ENCODE results near the gene ZBTB40.

Gene ZBTB40

GRCh38 chr1:22443332-22443731 lies 8.3 kb upstream of the ZBTB40 start:
- H3K4me3 ChIP-seq (replicated peaks; ENCODE audit: low read depth, low read length), result no peak overlapping the region
- TF ChIP-seq CTCF (IDR thresholded peaks at IDR 0.05; ENCODE audit: low read depth, low read length, missing control alignments), result no peak
- no peak for DNase-seq (ENCODE audit: extremely low read depth, low read depth)

GRCh38 chr1:22444856-22445255 lies 6.8 kb upstream of the ZBTB40 start:
- DNase-seq (ENCODE audit: extremely low read depth, low read depth), result no peak
- no peak for TF ChIP-seq CTCF (IDR thresholded peaks at IDR 0.05; ENCODE audit: low read depth, low read length, missing control alignments)
- no peak overlapping the region for H3K4me3 ChIP-seq (replicated peaks; ENCODE audit: low read depth, low read length)

- peak; percentile 52 for DNase-seq (ENCODE audit: extremely low read depth, low read depth)
- H3K4me3 ChIP-seq (replicated peaks; ENCODE audit: low read depth, low read length), result no peak overlapping the region
Observed at GRCh38 chr1:22447621-22448111, 4.0 kb upstream of the ZBTB40 start.

GRCh38 chr1:22449636-22450035 lies 2.0 kb upstream of the ZBTB40 start:
- TF ChIP-seq CTCF (IDR thresholded peaks at IDR 0.05; ENCODE audit: low read depth, low read length, missing control alignments), result no peak
- no peak overlapping the region for H3K4me3 ChIP-seq (replicated peaks; ENCODE audit: low read depth, low read length)
- no peak for DNase-seq (ENCODE audit: extremely low read depth, low read depth)

More at GRCh38 chr1:22447621-22448111, 4.0 kb upstream of the ZBTB40 start:
- no peak for TF ChIP-seq CTCF (IDR thresholded peaks at IDR 0.05; ENCODE audit: low read depth, low read length, missing control alignments)

GRCh38 chr1:22450351-22451021 lies 1.2 kb upstream of the ZBTB40 start:
- no peak overlapping the region for H3K4me3 ChIP-seq (replicated peaks; ENCODE audit: low read depth, low read length)
- no peak for DNase-seq (ENCODE audit: extremely low read depth, low read depth)
- no peak for TF ChIP-seq CTCF (IDR thresholded peaks at IDR 0.05; ENCODE audit: low read depth, low read length, missing control alignments)

- peak overlapping the region; percentile 81 for H3K4me3 ChIP-seq (replicated peaks; ENCODE audit: low read depth, low read length)
- no peak for TF ChIP-seq CTCF (IDR thresholded peaks at IDR 0.05; ENCODE audit: low read depth, low read length, missing control alignments)
- no peak for DNase-seq (ENCODE audit: extremely low read depth, low read depth)
Observed at GRCh38 chr1:22452481-22452957, 868 bp downstream of the ZBTB40 start.
